HG03439 (cell line): ENCODE data around the gene CTNNA3.

Experiments
- ATAC-seq: cut with Tn5 transposase; IDR thresholded peaks from one replicate; pipeline ENCODE4 v1.9.1; 2021; ENCODE audit warnings: mild to moderate bottlenecking, moderate library complexity; ENCODE audit not compliant: unreplicated experiment

The CTNNA3 gene

DNA sequence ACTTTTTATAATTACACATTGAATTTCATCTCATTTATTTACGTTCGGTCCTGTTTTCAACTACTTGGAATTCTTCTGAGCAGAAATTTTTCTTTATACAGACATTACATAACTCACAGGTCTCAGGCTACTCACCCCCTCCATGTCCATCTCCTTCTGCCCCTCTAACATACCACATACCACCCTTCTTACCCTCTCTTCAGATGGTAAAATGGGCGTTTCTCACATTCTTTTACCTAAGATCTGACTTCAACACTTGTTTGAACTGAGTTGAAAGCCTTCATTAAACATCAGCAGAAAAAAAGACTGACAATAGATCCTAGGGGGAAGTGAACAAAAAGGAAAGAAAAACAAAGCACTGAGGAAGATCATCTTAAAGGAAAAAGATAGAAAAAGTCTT lies 309.7 kb downstream of the CTNNA3 start:
- no peak for ATAC-seq

DNA sequence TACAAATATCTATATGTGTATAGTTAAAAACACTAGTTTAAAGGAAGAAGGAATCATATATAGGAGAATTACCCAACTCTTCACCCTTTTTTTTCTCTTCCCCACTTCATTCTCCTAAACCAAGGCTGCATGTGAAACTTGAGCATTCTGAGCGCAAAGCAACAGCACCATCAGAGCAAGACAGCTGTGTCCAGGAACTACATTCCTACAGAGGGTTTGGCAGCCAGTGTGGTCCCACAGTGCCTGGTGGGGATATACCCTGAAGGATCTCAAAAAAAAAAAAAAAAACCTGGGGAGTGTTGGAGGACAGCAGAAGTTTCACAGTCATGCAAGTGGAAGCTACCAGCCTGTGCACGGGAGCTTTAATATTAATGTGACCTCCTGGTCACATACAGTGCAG lies 310.4 kb downstream of the CTNNA3 start:
- ATAC-seq, result no peak

DNA sequence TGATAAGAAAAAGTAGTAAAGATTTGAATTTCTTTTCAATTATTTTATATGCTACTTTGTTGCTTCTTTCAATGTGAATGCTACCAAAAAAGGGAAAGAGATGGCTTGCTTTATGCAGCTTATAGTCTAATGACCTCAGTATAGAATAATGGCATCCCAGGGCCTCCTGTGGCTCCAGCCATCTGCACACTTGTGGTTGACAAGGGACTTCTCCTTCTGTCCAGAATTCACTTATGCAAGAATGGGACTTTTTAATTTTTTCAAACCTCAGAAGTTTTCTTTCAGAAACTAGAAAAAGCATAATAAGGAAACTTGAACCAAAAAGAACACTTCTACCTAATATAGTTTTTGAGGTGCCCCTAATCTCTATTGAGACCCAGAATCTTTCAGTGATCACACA lies 310.9 kb downstream of the CTNNA3 start:
- ATAC-seq, result no peak

DNA sequence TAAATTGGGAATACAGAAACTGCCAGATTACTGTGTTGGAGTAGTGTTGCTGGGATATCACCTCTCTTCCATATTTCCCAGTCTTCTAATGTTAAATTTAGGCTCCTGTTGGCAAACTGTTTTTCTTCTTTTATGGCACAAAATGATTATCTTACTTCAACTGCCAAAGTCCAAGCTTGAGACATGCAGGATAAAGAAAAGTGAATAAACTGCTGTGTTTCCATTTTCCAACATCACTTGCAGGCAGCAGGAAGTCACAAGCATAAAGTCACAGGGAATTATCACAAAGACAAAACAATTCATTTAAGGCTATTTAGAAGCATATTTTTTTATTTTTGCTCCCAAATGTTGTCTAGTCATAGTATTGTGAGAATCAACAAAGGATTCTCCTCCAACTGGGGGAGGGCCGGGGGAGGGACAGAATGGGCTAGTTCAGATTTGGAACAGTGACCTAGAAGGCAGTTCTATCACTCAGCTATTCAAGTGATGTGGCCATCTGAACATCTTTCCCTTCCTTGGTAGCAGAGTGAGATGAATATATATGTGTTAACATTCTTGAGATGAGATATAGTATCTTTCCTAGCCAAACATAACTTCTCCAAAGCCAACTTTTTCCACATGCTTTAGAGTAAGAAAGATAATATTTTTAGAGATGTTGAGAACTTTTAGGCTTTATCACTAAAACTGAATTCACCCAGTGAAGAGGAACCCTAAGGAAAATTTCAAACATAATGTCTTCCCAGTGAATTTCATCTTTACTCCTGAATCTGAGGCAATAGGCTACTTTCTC lies 364.7 kb downstream of the CTNNA3 start:
- ATAC-seq, result no peak

DNA sequence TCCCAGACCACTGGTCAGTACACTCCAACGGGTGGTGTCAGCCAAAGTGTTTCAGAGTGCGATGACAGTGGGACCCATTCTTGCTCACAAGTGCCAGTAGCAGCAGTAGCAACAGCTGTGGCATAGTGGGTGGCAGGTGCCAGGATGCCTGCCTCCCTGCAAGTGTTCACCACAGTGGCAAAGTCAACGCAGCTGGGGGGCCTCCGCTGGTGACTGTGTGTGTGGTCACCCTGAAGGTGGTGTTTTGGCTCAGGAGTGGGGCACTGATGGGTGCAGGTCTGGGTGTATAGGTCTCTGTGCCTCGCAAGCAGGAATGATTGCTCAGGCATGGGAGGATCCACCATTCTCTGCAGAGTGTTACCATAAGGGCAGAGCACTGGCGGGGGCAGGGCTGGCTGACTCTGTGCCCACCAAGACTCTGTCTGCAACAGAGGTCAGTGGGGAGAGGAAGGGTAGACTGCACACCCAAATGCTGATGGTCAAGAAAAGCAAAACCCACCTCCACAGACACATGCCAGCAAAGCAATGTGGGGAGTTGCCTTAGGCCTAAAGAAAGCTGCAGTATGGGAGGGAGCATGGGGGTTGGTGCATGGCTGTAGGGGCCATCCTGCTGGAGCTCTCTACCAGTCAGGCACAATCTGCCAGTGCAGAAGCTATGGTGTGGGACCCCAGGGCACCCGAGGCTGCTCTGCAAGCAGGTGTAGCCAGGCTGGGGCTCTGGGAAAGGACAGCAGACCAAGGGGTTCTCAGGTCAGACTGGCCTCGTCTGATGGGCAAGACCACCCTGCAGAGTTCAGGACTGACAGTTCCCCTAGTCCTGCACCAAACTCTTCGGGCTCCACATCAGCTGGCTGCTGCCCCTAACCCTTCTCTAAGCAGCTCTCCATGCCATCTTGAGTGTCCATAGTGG lies 368.1 kb downstream of the CTNNA3 start:
- ATAC-seq, result no peak

DNA sequence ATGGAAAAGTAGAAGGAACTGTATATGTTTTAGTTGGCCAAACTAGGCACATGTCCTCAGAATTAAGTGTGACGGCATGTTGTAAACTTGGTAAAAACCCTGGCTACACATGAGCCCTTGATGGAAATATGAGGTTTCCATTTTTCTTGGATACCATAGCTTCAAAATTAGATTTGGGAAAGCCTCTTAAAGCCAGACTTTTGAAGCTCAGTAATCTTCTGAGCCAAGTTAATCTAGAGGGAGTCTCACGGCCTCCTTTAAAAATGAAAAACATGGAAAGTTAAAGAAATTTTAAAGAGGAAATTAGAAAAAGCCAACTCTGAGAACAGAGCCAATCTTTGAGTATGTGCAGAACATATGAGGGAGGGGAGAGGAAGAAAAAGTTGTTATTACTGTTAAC lies 376.0 kb downstream of the CTNNA3 start:
- ATAC-seq, result no peak

DNA sequence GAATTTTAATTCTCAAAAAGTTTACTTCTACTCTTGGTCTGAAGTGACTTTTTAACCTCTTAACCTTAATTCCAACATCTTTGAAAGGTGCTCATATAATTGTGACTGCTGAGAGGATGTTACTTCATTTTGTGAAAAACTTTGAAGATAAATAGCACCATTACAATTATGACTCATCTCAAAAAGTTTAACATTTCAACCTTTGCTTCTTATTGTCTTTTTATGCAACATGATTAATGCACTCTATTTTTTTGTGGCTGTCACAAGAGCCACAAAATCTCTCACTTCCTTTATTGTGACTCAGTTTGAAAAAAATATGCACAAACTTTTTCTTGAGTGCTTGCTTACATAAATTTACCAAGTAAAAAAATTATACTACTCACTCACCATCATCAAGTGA lies 387.1 kb downstream of the CTNNA3 start:
- no peak for ATAC-seq

DNA sequence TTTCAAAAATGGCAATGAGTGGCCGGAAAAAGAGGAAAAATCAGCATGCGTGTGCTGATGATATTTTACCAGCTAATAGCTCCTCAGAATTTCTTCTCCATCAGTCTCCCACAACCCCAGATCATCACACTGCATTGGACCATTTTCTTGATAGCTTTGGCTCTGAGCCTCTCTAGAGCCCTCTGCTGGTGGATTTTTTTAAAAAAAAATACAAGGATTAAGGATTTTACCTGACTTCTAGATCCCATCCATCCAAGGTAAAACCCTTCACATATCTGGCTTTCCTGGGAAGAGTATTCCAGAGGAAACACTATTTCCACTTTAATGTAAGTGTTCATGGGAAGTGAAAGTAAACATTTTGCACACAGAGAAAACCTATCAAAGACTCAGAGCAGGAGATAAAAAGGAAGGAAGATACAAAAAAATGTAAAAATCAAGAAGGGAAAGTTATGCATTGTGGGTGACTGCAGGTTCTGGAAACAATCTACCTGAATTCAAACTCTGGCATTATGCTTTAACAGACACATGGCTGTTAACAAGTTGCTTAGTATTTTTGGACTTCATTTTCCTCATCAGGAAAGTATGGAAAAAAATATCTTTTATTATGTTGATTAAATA lies 389.3 kb downstream of the CTNNA3 start:
- ATAC-seq, result no peak

DNA sequence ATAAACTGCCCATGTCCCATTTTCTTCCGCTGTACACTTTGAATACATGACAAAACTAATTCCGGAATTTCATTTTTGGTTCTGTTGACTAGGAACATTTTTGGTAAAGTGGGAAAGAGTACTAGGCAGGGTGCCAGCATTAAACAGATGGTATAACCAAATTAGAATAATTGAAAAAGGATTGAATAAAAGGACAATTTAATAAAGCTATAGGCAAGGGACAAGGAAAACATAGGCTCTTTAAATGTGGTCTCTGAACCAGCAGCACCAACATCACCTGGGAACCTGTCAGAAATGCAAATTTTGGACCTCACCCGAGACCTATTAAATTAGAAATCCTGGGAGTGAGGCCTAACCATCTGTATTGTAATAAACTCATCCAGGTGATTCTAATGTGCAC lies 393.3 kb downstream of the CTNNA3 start:
- ATAC-seq, result no peak

DNA sequence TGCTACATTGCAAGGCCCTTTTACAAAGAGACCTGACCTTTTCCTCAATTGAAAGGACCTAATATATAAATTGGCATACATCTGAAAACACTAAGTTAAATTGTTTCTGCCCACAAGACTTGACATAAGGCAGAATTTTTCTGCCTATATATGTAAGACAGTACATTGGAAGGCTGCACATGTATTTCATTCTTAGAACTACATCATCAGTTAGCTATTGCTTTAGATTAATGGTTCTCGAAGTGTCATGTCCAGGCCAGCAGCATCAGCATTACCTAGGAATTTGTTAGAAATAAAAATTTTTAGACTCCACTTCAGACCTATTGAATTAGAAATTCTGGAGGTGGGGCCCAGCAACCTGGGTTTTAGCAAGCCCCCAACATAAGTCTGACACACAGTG lies 396.2 kb downstream of the CTNNA3 start:
- no peak for ATAC-seq

DNA sequence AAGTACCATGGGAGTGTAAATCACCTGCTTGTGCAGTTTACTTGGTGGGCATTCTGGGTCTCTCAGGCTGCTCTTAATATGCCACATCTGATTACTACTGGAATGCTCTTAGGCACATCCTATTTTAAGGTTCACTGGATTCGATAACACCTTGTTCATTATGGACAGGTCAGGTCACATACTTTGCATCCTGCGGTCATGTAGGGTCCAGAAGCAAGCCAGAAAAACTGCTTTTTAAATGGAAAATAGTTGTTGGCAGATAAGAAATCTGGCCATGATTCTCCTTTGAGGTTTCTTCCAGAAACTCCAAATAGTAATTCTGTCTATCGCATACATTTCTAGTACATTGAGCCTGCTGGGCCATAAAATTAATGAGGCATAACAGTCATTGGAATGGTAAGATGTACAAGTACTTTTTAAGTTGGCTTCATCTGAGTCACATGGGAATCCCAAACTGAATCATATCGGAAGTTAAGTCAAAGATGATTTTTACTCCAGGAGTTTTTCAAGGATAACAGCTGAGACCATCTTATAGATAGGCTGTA lies 398.3 kb downstream of the CTNNA3 start:
- no peak for ATAC-seq

DNA sequence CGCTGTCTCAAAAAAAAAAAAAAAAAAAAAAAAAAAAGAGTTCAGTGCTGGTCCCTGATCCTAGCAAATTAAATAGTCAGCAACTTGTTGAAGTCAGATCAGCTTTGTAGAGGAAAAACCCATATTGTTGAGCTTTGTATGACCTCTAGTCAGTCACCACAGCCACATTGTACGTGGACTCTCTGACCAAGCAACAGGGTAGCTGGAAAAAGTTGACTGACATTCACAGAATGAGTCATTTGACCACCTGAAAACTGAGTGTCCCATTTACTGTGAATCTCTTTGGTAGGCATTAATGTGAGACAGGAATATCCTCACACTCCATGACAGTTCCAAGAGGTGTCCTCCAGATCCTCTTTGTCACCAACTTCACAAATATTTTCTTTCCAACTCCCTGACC lies 399.1 kb downstream of the CTNNA3 start:
- ATAC-seq, result no peak

DNA sequence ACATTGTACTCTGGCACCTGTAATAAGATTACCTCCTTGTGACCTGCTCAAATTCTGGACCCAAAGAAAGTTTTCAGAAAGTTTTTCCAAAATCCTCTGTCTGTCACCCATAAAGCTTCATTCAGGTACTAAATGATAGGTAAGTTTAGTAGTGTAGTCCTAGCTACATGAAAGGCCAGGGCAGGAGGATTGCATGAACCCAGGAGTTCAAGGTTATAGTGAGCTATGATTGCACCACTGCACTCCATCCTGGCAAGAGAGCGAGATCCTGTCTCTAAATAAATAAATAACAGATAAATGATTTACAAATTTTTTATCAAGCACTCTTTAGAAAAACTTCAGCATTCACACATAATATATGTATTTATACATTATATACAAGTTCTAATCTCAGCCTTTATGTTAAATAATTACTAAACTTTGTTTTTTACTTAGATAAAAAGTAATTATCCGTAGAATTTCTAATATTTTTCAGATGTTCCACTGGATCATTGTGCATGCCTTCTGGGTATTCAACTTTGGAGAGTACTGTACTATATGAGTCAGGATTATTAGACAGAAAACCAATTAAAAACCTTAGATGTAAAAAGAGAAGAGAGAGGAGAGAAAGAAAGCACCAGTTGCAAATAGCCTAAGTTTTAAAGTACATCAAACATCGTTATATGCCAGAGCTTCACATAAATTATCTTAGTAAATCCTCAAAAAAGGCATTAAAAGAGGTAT lies 407.1 kb downstream of the CTNNA3 start:
- no peak for ATAC-seq

DNA sequence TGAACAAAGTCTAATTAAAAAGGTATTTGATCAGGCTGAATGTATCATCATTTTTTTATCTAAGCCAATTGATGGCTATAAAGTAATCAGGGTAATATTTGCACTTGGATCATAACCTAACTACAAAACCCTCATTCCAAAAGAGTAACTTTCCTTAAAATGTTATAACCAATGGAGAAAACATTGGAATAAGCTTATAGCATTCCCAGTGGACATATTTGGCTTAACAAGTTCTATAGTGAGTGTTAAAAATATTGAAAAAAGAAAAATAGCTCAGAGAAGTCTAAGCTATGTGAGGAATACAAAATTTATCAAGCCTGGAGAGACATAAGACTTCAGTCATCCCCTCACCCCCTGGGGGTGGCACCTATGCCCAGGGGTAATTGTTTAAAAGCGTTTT lies 411.4 kb downstream of the CTNNA3 start:
- ATAC-seq, result no peak

DNA sequence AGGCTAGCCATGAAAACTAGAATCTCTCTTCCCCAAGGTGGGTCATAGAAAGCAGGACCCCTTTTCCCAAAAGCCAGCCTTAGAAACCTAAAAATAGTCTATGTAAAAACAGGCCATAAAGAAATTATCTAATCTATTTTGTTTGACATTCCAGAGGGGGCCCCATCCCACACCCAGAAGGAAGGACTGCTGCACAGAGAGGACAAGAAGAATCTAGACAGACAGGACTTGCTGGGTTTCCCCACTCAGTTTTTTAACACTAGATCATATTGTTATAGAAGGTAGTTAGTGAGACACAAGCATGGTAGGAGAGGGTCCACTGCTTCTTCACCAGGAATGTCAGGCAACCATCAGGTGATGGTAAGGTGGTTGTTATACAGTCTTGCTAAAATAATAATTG lies 413.1 kb downstream of the CTNNA3 start:
- no peak for ATAC-seq

DNA sequence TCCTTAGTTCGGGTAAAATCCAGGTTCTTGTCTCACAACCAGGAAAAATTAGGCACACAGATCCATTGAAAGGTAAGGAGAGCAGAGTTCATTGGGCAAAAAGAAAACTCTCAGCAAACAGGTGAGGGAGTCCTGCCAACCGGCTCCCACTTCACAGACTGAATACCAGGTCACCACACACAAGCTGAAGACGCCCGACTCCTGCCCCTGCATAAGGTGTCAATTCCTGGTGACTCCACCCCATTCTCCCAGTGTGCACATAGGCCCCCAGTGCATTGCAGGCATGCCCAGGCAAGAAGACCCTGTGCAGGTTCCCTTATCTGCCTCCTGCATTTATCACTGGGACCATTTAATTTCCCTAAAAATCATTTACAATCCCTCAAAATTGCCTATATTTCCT lies 415.6 kb downstream of the CTNNA3 start:
- ATAC-seq, result no peak

DNA sequence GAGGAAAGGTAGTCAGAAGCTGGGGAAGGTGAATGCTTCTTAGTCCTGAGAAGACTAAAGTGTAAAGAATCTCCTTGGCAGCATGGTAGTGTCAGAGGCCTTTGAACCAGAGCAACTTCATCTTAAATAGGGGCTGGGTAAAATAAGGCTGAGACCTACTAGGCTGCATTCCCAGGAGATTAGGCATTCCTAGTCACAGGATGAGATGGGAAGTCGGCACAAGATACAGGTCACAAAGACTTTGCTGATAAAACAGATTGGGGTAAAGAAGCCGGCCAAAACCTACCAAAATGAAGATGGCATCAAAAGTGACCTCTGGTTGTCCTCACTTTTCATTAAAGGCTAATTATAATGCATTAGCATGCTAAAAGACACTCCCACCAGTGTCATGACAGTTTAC lies 418.6 kb downstream of the CTNNA3 start:
- ATAC-seq, result no peak

DNA sequence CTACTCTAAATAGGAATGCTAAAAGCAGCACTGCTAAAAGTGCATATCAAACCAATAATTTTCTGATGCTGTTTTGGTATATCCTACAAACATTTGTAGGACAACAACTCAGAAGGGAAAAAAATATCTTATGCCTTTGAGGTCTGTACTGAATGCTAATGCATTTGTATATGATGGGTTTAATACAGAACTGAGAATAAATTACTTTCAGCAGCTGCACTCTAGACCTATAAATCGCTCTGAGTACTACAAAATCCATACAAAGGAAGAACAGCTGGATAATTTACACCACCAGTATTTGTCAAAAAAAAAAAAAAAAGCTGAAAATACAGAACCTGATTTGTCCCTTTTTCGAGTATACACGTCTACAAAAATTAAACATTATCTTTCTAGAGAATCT lies 426.2 kb downstream of the CTNNA3 start:
- ATAC-seq, result no peak

DNA sequence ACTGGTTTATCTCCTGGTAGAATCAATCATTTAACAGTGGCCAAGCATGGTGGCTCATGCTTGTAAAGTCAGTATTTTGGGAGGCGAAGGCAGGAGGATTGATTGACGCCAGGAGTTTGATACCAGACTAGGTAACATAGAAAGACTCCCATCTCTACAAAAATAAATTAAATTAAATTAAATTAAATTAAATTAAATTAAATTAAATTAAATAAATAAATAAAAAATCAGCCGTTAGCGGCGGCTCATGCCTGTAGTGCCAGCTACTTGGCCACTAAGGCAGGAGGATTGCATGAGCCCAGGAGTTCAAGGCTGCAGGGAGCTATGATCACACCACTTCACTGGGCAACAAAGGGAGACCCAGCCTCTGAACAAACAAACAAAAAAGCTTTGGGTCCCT lies 427.8 kb downstream of the CTNNA3 start:
- no peak for ATAC-seq

DNA sequence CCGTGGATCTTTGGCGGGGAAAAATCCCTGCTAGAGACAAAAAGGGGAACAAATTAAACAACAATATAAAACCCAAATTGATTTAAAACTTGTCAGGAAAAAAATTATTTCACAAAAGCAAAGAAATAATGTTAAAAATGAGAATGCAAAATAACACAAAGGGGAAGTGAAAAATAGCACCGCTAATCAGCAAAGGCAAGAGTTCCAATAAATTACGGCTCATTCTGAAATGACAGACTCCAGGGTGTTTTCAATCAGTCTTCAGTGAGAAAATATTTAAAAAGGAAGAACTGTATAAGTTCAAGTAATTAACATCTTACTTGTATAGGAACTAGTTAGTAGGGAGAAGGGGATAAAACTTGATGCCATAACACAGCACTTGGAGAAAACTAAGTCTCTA lies 433.3 kb downstream of the CTNNA3 start:
- no peak for ATAC-seq

DNA sequence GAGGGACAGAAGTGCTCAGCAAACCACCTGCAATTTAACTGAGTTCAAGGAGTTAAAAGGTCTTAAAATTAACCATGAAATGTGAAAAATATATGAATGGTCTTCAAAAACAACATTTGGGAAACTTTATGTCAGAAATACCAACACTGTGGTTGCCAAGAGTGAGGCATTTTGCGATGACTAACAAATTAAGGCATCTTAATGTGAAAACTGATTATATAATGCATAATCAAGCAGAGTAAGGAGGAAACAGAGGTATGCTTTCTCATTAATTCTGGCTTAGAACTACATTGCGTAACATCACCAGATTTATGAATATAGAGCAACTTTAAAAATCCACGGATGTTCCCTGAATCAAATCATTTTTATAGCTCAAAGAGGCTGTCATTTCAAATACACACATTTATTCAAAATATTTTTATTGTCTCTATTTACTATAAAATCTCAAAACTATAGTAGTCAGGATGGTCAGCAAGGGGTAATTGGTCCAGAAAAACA lies 434.6 kb downstream of the CTNNA3 start:
- ATAC-seq, result no peak
